Measurements from ENCODE around the gene KDM4C. TPM values are rescaled to one million over a fixed set of nuclear protein-coding genes. Genes with fewer than 3 reads are reported as not detected.

The KDM4C gene
- total and polyA plus RNA-seq, 12 donors = 6.1 to 18.2 (median 14.6) TPM

DNA sequence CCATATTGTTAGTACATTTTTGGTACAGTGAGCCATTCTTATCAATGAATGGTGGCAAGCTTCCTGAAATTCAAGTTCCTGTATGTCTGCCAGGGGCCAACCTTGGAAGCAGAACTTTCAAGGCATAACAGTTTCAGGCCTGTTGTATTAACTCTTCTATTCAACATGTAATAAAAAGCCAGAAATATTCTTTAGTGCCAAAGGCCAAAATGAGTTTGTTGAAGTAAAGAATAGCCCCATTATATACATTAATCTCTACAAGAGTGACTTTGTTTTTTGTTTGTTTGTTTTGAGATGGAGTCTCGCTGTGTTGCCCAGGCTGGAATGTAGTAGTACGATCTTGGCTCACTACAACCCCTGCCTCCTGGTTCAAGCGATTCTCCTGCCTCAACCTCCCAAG lies 321.3 kb downstream of the KDM4C start:
- H3K27ac ChIP-seq = no peak overlapping the region
- intact Hi-C loops (cut with DNase I) = no loop called here
- no peak for ATAC-seq
- DNase-seq = no peak
- TF ChIP-seq, protein P1, sequence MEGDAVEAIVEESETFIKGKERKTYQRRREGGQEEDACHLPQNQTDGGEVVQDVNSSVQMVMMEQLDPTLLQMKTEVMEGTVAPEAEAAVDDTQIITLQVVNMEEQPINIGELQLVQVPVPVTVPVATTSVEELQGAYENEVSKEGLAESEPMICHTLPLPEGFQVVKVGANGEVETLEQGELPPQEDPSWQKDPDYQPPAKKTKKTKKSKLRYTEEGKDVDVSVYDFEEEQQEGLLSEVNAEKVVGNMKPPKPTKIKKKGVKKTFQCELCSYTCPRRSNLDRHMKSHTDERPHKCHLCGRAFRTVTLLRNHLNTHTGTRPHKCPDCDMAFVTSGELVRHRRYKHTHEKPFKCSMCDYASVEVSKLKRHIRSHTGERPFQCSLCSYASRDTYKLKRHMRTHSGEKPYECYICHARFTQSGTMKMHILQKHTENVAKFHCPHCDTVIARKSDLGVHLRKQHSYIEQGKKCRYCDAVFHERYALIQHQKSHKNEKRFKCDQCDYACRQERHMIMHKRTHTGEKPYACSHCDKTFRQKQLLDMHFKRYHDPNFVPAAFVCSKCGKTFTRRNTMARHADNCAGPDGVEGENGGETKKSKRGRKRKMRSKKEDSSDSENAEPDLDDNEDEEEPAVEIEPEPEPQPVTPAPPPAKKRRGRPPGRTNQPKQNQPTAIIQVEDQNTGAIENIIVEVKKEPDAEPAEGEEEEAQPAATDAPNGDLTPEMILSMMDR (IDR thresholded peaks at IDR 0.05) = no peak
- H3K4me1 ChIP-seq = peaks cover 0 to 8% (median 4%) of the 10 kb centered on the region in 9 donors
- no peaks in the 10 kb centered on the region for H3K27me3 ChIP-seq
- H3K4me3 ChIP-seq = no peak overlapping the region
- WGBS, 2 donors = 97 to 100% methylated on average over 3 of the region's 3 CpGs
- no peaks in the 10 kb centered on the region for H3K9me3 ChIP-seq
- peaks cover 0 to 32% (median 6%) of the 10 kb centered on the region in 9 donors for H3K36me3 ChIP-seq

DNA sequence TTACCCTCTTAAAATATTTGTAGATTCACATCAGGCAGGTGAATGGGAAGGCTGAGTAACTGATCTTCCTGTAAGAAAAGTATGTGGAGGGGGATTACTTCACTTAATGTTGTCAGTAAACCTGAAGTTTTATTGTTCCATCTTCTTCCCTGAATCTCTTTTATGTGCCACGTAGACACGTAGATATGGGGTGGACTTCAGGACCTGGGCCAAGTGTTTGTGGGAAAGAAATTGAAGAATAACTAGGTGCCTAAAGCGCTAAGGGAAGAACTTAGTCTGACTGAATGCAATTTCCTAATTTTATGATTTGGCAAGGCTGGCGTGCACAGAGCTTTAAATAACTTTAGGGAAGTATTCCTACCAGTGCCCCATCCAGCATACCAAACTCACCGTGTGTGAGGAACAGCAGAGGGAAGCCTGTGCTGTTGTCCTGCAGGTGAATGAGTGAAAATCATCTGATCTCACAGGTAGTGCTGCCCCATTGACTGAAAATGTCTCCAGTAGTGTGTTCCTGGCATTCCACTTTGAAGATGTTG lies 323.4 kb downstream of the KDM4C start:
- DNase-seq (no peak), ATAC-seq (peak in 5 of 8 donors; percentile 53 to 73 (median 58))
- H3K4me3 ChIP-seq = no peak overlapping the region
- intact Hi-C loops (cut with DNase I) = loop anchor here in 1 of 10 donors (10.0 kb wide), 1 partner anchor 94 kb away; no protein-coding TSS in a partner anchor
- TF ChIP-seq, protein P1 (IDR thresholded peaks at IDR 0.05) = no peak
- no peaks in the 10 kb centered on the region for H3K27me3 ChIP-seq
- WGBS, 2 donors = 45 to 57% methylated on average over 5 of the region's 5 CpGs
- peaks cover 0 to 28% (median 6%) of the 10 kb centered on the region in 9 donors for H3K36me3 ChIP-seq
- no peak overlapping the region for H3K27ac ChIP-seq
- no peaks in the 10 kb centered on the region for H3K9me3 ChIP-seq
- H3K4me1 ChIP-seq = peaks cover 0 to 8% (median 4%) of the 10 kb centered on the region in 9 donors

DNA sequence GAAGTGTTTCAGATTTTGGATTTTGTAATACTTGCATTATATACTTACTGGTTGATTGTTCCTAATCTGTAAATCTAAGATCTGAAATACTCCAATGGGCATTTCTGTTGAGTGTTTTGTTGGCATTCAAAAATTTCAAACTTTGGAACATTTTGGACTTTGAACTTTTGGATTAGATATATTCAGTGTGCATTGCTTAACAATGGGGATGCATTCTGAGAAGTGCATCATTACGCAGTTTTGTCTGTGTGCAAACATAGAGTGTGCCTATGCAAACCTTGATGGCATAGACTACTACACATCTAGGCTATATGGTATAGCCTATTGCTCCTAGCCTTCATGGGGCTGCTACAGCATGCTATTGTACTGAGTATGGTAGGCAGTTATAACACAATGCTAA lies 325.4 kb downstream of the KDM4C start:
- H3K36me3 ChIP-seq = peaks cover 0 to 15% (median 0%) of the 10 kb centered on the region in 9 donors
- WGBS, 2 donors = 100% methylated on average over 1 of the region's 1 CpG
- no peaks in the 10 kb centered on the region for H3K9me3 ChIP-seq
- intact Hi-C loops (cut with DNase I) = loop anchor here in 1 of 10 donors (10.0 kb wide), 1 partner anchor 92 kb away; no protein-coding TSS in a partner anchor
- ATAC-seq (no peak), DNase-seq (no peak)
- TF ChIP-seq, protein P1 (IDR thresholded peaks at IDR 0.05) = no peak
- H3K27me3 ChIP-seq = no peaks in the 10 kb centered on the region
- peaks cover 0 to 8% (median 4%) of the 10 kb centered on the region in 9 donors for H3K4me1 ChIP-seq
- no peak overlapping the region for H3K27ac ChIP-seq
- no peak overlapping the region for H3K4me3 ChIP-seq

DNA sequence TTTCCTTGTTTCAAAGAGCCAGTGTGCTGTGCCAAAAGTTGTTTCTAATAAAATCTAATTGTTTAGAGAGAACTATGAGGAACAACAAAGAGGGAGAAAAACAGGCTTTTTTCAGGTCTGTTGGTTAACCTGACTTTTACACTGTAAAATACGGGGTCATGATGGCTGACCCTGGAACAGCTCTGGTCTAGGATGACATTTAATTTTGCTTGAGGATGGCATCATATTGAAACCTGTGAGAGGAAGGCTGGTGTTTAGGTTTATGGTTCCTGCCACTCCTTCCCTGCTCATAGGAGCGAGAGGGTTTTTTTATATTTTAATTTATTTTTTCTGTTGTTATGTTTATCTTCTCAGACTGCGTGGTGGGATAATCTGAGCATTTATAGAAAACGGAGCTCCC lies 327.6 kb downstream of the KDM4C start:
- Histone ChIP-seq H3K27ac (no peak overlapping the region), H3K9me3 (no peaks in the 10 kb centered on the region), H3K4me3 (no peak overlapping the region), H3K27me3 (no peaks in the 10 kb centered on the region), H3K4me1 (peaks cover 0 to 14% (median 3%) of the 10 kb centered on the region in 9 donors), H3K36me3 (peaks cover 0 to 14% (median 0%) of the 10 kb centered on the region in 9 donors)
- ATAC-seq (no peak), DNase-seq (no peak)
- TF ChIP-seq, protein P1 (IDR thresholded peaks at IDR 0.05) = no peak
- WGBS, 2 donors = 86 to 93% methylated on average over 4 of the region's 4 CpGs
- intact Hi-C loops (cut with DNase I) = loop anchor here in 1 of 10 donors (10.0 kb wide), 1 partner anchor 89 kb away; no protein-coding TSS in a partner anchor
